GM19239 (cell line): Measurements from ENCODE around the gene KIR2DL1.
"Not testable (repeated sequence)": the region's sequence is repeated elsewhere in the genome, so short reads cannot be mapped to it uniquely, and the experiment has no call there.

Source experiments
- DNase-seq: peaks from one replicate; pipeline ENCODE4 v3.0.0; 2011; ENCODE audit warnings: low spot score; ENCODE audit not compliant: insufficient read length
- FAIRE-seq: peaks from 2 replicates; lab custom pipeline; 2011; peaks lifted over from hg19 to GRCh38; lab: Jason Lieb, UNC

KIR2DL1 gene

DNA sequence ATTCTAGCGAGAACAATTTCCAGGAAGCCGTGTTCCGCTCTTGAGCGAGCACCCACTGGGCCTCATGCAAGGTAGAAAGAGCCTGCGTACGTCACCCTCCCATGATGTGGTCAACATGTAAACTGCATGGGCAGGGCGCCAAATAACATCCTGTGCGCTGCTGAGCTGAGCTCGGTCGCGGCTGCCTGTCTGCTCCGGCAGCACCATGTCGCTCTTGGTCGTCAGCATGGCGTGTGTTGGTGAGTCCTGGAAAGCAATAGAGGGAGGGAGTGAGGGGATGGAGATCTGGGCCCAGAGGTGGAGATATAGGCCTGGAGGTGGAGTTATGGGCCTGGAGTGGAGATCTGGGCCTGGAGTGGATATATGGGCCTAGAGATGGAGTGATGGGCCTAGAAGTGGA, at the start of gene KIR2DL1:
Gene KIR2DL1, plus strand, starts transcription at position 148 of the 400 bp plus-strand sequence. Its CDS starts 58 bp downstream, at position 206.
- FAIRE-seq, DNase-seq: not testable (repeated sequence)

- FAIRE-seq (no peak), DNase-seq (no peak)
Measured at GRCh38 chr19:54724142-54724541, 45.5 kb upstream of the KIR2DL1 start, which contains the start of gene KIR3DL3. TSS of gene KIR3DL3 (plus strand) at chr19:54724442. CDS start at chr19:54724497, 55 bp downstream.

GRCh38 chr19:54724644-54725043, 44.9 kb upstream of the KIR2DL1 start:
- no peak for DNase-seq
- no peak for FAIRE-seq

DNA sequence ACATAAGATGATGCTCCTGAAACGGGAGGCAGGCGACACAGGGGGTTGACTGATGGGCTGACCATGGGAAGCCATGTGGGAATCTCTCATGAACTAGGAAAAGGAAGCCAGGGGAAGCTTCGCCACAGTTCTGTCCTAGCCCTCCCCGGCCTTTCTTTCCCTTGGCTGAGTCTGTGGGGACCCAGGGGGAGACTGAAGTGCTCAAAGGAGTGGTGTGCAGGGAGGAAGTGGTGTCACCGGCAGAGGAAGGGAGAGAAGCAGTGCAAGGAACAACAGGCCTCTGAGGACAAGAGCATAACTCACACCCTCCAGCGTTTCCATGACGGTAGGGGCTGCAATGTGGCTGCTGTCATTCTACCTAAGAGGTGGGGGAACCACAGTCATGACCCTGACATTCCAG, 44.3 kb upstream of the KIR2DL1 start:
- FAIRE-seq (no peak), DNase-seq (no peak)

- no peak for FAIRE-seq
- DNase-seq: no peak
Measured at GRCh38 chr19:54727562-54727961, 42.0 kb upstream of the KIR2DL1 start.

GRCh38 chr19:54728167-54728566, 41.4 kb upstream of the KIR2DL1 start:
- FAIRE-seq: no peak
- no peak for DNase-seq

GRCh38 chr19:54729416-54730188, 40.0 kb upstream of the KIR2DL1 start:
- DNase-seq: no peak
- FAIRE-seq: no peak

- DNase-seq: no peak
- FAIRE-seq: no peak
Measured at GRCh38 chr19:54731191-54731590, 38.4 kb upstream of the KIR2DL1 start.

GRCh38 chr19:54738306-54738705, 31.3 kb upstream of the KIR2DL1 start, which contains the start of gene KIR2DL3:
TSS of gene KIR2DL3 (plus strand) at chr19:54738513. CDS start at chr19:54738546, 33 bp downstream.
- not testable (repeated sequence) for FAIRE-seq, DNase-seq

DNA sequence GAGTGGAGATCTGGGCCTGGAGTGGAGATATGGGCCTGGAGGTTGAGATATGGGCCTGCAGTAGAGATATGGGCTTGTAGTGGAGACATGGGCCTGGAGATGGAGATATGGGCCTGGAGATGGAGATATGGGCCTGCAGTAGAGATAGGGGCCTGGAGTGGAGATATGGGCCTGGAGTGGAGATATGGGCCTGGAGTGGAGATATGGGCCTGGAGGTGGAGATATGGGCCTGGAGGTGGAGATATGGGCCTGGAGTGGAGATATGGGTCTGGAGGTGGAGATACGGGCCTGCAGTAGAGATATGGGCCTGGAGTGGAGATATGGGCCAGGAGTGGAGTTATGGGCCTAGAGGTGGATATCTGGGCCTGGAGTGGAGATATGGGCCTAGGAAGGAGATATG, 30.9 kb upstream of the KIR2DL1 start:
- no peak for DNase-seq
- no peak for FAIRE-seq

DNA sequence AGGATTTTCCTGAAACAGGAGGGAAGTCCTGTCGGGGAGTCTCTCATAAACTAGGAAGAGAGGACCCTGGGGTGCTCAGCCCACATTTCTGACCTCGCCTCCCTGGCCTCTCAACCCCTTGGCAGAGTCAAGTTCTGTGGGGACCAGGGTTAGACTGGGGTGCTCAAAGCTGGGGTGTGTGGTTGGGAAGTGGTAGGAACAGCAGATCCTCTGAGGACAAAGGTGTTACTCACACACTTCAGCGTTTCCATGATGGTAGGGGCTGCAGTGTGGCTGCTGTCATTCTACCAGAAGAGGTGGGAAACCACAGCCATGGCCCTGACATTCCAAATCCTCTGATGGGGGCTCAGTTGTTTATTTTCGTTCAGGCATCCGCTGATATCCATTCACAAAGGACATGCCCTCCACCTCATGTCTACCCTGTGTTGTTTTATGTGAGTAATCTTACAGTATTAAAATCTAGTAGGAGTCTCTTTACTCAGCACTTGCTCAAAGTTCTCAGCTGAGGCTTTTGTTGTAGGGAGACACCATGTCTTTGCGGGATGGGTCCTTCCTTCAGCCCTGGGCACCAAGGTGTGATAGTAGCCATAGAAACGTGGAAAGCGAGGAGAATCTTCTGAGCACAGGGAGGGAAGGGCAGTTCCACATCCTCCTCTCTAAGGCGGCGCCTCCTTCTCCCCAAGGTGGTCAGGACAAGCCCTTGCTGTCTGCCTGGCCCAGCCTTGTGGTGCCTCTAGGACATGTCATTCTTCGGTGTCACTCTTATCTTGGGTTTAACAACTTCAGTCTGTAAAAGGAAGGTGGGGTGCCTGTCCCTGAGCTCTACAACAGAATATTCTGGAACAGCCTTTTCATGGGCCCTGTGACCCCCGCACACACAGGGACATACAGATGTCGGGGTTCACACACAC, 29.8 kb upstream of the KIR2DL1 start:
- no peak for FAIRE-seq

GRCh38 chr19:54741950-54742349, 27.6 kb upstream of the KIR2DL1 start:
- not testable (repeated sequence) for DNase-seq, FAIRE-seq

More for the DNA sequence above, 29.8 kb upstream of the KIR2DL1 start:
- DNase-seq: no peak

GRCh38 chr19:54744080-54744479, 25.5 kb upstream of the KIR2DL1 start:
- FAIRE-seq, DNase-seq: not testable (repeated sequence)

GRCh38 chr19:54747614-54748322, 21.8 kb upstream of the KIR2DL1 start:
- not testable (repeated sequence) for DNase-seq, FAIRE-seq

- DNase-seq, FAIRE-seq: not testable (repeated sequence)
Measured at GRCh38 chr19:54750276-54750675, 19.3 kb upstream of the KIR2DL1 start.

DNA sequence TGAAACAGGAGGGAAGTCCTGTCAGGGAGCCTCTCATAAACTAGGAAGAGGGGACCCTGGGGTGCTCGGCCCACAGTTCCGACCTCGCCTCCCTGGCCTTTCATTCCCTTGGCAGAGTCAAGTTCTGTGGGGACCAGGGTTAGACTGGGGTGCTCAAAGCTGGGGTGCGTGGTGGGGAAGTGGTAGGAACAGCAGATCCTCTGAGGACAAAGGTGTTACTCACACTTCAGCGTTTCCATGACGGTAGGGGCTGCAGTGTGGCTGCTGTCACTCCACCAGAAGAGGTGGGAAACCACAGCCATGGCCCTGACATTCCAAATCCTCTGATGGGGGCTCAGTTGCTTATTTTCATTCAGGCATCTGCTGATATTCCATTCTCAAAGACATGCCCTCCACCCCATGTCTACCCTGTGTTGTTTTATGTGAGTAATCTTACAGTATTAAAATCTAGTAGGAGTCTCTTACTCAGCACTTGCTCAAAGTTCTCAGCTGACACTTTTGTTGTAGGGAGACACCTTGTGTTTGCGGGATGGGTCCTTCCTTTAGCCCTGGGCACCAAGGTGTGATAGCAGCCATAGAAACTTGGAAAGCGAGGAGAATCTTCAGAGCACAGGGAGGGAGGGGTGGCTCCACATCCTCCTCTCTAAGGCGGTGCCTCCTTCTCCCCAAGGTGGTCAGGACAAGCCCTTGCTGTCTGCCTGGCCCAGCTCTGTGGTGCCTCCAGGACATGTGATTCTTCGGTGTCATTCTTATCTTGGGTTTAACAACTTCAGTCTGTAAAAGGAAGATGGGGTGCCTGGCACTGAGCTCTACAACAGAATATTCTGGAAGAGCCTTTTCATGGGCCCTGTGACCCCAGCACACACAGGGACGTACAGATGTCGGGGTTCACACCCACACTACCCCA, 13.1 kb upstream of the KIR2DL1 start:
- not testable (repeated sequence) for DNase-seq, FAIRE-seq

GRCh38 chr19:54758577-54758976, 11.0 kb upstream of the KIR2DL1 start:
- DNase-seq, FAIRE-seq: not testable (repeated sequence)

- not testable (repeated sequence) for DNase-seq, FAIRE-seq
Measured at GRCh38 chr19:54764219-54764618, 5.4 kb upstream of the KIR2DL1 start.

DNA sequence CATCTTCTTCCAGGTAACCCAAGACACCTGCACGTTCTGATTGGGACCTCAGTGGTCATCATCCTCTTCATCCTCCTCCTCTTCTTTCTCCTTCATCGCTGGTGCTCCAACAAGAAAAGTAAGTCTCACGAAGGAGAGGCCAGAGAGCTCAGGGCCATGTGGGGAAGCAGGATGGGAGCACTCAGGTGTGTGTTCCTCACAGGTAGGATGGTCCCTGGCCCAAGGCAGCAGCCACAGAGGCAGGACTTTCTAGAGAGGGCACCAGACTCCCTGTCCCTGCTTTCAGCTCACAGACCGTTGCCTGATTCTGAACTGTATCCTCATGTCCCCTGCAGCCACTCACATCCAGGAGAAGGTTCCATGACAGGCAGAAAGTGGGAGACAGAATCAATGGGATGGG, 3.1 kb upstream of the KIR2DL1 start:
- not testable (repeated sequence) for FAIRE-seq, DNase-seq
